Epidermal melanocyte (primary cell): ENCODE data around the gene PIWIL1.

Experiments
- DNase-seq: peaks from one replicate; pipeline ENCODE4 v3.0.0; 2011; ENCODE audit warnings: low spot score; ENCODE audit not compliant: insufficient read length

The PIWIL1 gene

DNA sequence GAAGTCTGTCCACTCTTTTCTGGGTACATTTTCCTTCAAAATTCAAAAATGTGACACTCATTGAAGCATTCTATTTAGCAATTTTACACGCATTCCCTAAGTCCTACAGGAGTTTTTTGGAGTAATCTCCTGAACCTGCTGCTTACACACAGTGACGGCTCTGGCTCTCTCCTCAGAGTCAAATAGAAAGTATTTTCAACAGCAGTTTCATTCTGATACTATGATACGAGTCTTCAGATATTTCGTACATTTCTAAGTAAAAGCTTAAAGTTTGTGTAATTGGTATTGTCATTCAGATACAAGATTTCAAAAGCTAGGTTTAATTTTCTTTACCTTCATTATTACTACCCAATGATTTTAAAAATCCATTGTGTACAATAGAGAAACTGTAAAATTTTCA is 36.4 kb downstream of the PIWIL1 start:
- DNase-seq, result no peak

GRCh38 chr12:130375296-130376287 is 37.9 kb downstream of the PIWIL1 start:
- DNase-seq, result no peak

GRCh38 chr12:130382818-130383217 is 45.1 kb downstream of the PIWIL1 start:
- no peak for DNase-seq

DNA sequence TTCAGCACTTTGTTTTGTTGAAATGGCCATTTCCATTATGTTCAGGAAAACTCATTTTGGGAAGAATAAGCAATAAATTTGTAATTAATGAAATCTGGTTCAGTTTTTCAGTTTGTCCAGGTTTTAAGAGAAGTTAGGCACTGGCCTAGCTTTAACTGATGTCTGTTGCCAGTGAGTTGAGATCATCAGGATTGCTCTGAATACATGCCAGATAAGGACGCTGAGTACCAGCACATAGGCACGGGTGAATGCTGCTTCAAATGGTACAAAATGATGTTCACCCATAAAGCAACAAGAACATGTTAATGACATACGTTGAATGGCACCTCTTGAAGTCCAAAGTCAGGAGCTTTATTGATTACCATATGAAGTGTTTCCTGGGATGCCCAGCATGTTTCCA is 46.5 kb downstream of the PIWIL1 start:
- no peak for DNase-seq

- no peak for DNase-seq
Measured at GRCh38 chr12:130385193-130385592, 47.5 kb downstream of the PIWIL1 start.

DNA sequence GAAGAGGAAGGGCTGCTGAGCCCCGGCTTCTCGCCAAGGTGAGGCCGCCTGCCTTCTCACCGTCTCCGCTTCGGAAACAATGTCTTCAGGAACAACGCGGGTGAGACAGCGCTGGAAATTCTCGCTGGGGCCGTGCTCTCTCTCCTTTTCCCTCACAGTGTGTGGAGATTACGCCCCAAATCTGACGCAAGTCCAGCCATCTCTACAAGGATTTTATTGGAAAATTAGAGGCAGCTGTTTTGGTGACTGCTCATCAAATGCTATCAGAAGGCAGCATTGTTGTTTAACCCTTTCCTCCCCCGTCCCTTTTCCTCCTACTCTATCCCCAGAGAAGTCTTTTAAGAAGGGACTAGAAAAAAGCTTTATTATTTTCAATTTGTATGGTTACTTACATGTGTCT is 53.5 kb downstream of the PIWIL1 start:
- no peak for DNase-seq

DNA sequence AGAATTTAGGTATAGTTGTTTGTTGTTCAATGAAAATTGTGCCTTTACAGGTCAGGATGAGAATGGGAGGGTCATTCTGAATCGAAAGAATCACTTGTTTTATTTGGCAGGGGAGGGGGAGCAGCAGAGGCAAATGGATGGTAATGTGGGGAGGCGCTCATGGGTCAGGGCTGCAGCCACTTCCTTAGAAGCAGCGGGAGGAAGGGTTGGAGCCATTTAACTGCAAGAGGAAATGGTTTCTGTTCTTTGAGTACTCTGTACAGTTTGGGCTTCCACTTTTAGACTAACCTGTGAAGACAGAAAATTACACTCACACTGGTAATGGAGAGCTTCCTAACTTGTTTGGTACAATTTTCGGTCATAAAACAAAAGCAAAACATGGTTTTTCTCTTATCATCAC is 57.2 kb downstream of the PIWIL1 start:
- no peak for DNase-seq

GRCh38 chr12:130396667-130397066 is 59.0 kb downstream of the PIWIL1 start:
- DNase-seq, result peak; percentile 55

DNA sequence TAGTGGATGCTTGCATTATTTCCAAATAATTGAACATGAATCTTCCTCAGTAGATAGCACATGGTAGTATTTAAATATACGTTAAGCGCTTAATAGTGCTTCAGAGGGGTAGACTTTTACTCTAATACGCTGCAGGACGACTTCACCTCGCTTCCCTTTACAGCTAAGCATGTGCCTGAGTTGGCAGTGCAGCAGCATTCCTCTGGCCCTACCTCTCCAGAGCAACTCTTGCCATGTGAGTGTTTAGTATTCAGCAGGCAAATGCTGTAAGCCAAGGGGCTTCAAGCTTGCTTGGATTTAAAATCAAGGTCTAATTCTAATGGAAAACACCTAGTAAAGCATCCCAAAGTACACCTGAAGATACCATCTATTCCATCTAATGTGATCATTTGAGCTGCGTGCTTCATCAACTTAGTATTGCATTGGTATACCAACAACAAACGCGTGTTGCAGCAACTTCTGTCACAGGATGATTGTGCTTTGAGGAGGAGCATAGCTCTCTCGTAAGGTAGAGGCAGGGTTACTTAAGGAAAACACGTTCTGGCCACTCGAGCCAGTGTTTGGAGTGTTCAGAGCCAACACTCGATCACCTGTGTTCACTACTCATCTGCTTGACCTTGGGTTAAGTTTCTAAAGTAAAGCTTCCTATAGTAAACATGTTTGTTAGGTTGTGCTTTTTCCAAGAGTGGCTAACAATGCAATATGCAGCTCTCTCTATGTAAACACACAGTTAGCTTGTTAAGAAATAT is 60.6 kb downstream of the PIWIL1 start:
- DNase-seq, result no peak

- DNase-seq, result no peak
Measured at GRCh38 chr12:130401703-130402102, 64.0 kb downstream of the PIWIL1 start.

- DNase-seq, result no peak
Measured at GRCh38 chr12:130405332-130405731, 67.6 kb downstream of the PIWIL1 start.

GRCh38 chr12:130412384-130412783 is 74.7 kb downstream of the PIWIL1 start:
- no peak for DNase-seq

- DNase-seq, result no peak
Measured at GRCh38 chr12:130413909-130414308, 76.2 kb downstream of the PIWIL1 start.

DNA sequence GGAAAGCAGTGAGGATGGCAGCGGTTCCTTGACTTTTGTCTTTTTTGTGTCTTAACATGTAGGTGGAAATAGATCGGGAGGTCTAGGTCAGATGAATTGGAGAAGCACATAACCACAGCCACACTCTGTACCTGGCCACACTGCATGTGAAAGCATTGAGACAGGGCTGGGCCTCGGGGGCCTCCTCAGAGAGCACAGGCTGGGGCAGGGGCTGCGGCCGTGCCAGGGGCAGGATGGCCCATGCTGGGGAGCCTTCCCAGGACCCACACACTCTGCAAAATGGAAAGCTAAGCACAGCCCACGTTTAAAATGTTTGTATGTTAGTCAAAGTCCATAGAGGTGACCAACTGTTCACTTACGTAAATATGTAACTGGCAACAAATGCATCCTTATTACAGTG is 76.7 kb downstream of the PIWIL1 start:
- DNase-seq, result no peak

DNA sequence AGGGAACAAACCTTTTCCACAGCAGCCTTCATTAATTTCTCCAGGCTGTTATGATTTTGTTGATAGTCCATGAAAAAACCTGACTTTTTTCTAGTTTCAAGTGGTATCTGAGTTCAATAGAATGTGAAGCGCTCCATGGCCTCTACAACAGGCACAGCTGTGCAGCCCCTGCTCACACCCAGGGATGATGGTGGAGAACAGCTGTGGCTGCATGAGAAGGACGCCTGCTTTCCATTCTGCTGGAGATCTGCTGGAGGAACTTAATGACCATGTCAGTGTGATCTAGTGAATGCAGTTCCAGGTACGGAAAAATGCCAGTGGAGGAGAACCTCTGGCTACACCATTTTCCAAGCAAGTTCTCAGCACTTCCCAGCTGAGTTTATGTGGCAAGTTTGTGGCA is 80.6 kb downstream of the PIWIL1 start:
- DNase-seq, result no peak

GRCh38 chr12:130419116-130419515 is 81.4 kb downstream of the PIWIL1 start:
- DNase-seq, result no peak

DNA sequence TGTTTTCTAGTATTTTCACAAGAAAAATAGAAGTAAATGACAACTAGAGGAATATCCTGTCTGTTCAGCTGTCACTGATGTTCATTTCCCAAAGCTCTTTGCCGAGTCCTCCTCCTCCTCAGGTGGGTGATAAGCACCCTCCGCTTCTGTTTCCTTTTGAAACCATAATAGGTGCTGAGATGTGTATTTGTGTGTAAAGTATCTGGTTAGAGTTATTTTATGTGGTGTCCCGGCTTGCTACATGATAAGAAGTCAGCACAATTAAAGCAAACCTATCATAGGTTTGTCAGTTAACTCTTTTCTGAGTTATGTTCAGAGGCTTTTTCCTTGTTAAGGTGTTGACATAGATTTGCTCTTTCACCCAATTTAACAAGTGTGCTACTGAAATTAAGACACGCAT is 82.4 kb downstream of the PIWIL1 start:
- DNase-seq, result no peak

- DNase-seq, result no peak
Measured at GRCh38 chr12:130421896-130422295, 84.2 kb downstream of the PIWIL1 start.
